Mesothelial cell of epicardium (in vitro differentiated cells): Measurements from ENCODE around the gene KLHL18. TPM values are rescaled to one million over a fixed set of nuclear protein-coding genes. Genes with fewer than 3 reads are reported as not detected.
A peak's percentile ranks its signal among the peaks of the same experiment; 100 is the strongest.

ENCODE experiments used
- DNase-seq, 2 experiments: peaks; one replicate each; pipeline ENCODE4 v3.0.0; 2021; ENCODE audit warnings: low spot score in 2 of 2; ENCODE audit not compliant: unreplicated experiment in 2 of 2
- H3K27ac Mint-ChIP-seq: 2 replicates; pipeline ENCODE4 v1.8.0; 2021; ENCODE audit warnings: mixed read lengths
- H3K27me3 Mint-ChIP-seq: 2 replicates; pipeline ENCODE4 v1.8.0; 2021; ENCODE audit warnings: low read depth, mixed read lengths
- H3K36me3 Mint-ChIP-seq: 2 replicates; pipeline ENCODE4 v1.8.0; 2021; ENCODE audit warnings: mixed read lengths
- H3K4me1 Mint-ChIP-seq: 2 replicates; pipeline ENCODE4 v1.8.0; 2021; ENCODE audit warnings: mixed read lengths
- H3K4me3 Mint-ChIP-seq: 2 replicates; pipeline ENCODE4 v1.8.0; 2021; ENCODE audit warnings: mild to moderate bottlenecking, moderate library complexity, mixed read lengths
- H3K9me3 Mint-ChIP-seq: 2 replicates; pipeline ENCODE4 v1.8.0; 2021; ENCODE audit warnings: mixed read lengths
- CTCF ChIP-seq: fragments of 200-600 bp; sonication (generic); IDR thresholded peaks from one replicate; pipeline ENCODE4 v1.5.0; 2021; ENCODE audit warnings: antibody characterized with exemption; ENCODE audit not compliant: unreplicated experiment
- total RNA-seq: library from RNA; stranded (reverse); gene quantifications from 3 replicates; pipeline ENCODE4 v1.2.1, GENCODE V29; 2021

Gene KLHL18
- total RNA-seq, 1 donor from 2014 or later = 21.9 TPM

- Mint-ChIP-seq H3K36me3 (no peaks in the 10 kb centered on the region), H3K4me3 (no peak overlapping the region), H3K27ac (no peak overlapping the region), H3K27me3 (no peaks in the 10 kb centered on the region), H3K4me1 (peaks cover 2% of the 10 kb centered on the region), H3K9me3 (no peaks in the 10 kb centered on the region)
- DNase-seq = no peak
- no peak for TF ChIP-seq CTCF
Observed at GRCh38 chr3:47276558-47276957, 6.2 kb upstream of the KLHL18 start.

GRCh38 chr3:47280519-47280918 is 2.2 kb upstream of the KLHL18 start:
- Mint-ChIP-seq H3K27me3 (no peaks in the 10 kb centered on the region), H3K9me3 (no peaks in the 10 kb centered on the region), H3K36me3 (no peaks in the 10 kb centered on the region), H3K4me3 (no peak overlapping the region), H3K4me1 (peaks cover 8% of the 10 kb centered on the region), H3K27ac (no peak overlapping the region)
- TF ChIP-seq CTCF = no peak
- no peak for DNase-seq

- Mint-ChIP-seq H3K27ac (peak overlapping the region; percentile 100), H3K36me3 (peaks cover 3% of the 10 kb centered on the region), H3K27me3 (no peaks in the 10 kb centered on the region), H3K9me3 (no peaks in the 10 kb centered on the region), H3K4me3 (peak overlapping the region; percentile 97), H3K4me1 (peaks cover 8% of the 10 kb centered on the region)
- DNase-seq = peak in 1 of 2 experiments; percentile 45
- no peak for TF ChIP-seq CTCF
Observed at GRCh38 chr3:47283193-47283537, 421 bp downstream of the KLHL18 start.

- peaks cover 8% of the 10 kb centered on the region for H3K4me1 Mint-ChIP-seq
- H3K4me3 Mint-ChIP-seq = peak overlapping the region; percentile 97
- H3K9me3 Mint-ChIP-seq = no peaks in the 10 kb centered on the region
- no peak for TF ChIP-seq CTCF
- no peak for DNase-seq
- peaks cover 8% of the 10 kb centered on the region for H3K36me3 Mint-ChIP-seq
- H3K27me3 Mint-ChIP-seq = no peaks in the 10 kb centered on the region
- peak overlapping the region; percentile 100 for H3K27ac Mint-ChIP-seq
Observed at GRCh38 chr3:47283591-47284364, 1.0 kb downstream of the KLHL18 start.

- H3K9me3 Mint-ChIP-seq = no peaks in the 10 kb centered on the region
- H3K27ac Mint-ChIP-seq = no peak overlapping the region
- no peak for TF ChIP-seq CTCF
- H3K4me3 Mint-ChIP-seq = no peak overlapping the region
- H3K27me3 Mint-ChIP-seq = no peaks in the 10 kb centered on the region
- no peaks in the 10 kb centered on the region for H3K4me1 Mint-ChIP-seq
- H3K36me3 Mint-ChIP-seq = peaks cover 9% of the 10 kb centered on the region
- no peak for DNase-seq
Observed at GRCh38 chr3:47288966-47289910, 6.5 kb downstream of the KLHL18 start.
